Aorta (tissue), 5 donors: ENCODE results near the gene RMND1. TPM values are rescaled to one million over a fixed set of nuclear protein-coding genes. Genes with fewer than 3 reads are reported as not detected.
"Not testable (repeated sequence)": the region's sequence is repeated elsewhere in the genome, so short reads cannot be mapped to it uniquely, and the experiment has no call there.

ENCODE experiments used
- ATAC-seq: fragments of 200-7000 bp; cut with Tn5 transposase; one replicate; pipeline ENCODE4 v1.9.1; 2022; ENCODE audit warnings: moderate library complexity; ENCODE audit not compliant: low FRiP score
- DNase-seq, 2 donors: peaks; one replicate each; pipeline ENCODE4 v3.0.0-alpha.2; 2020
- H3K27ac ChIP-seq, 2 donors: one replicate each; pipeline ENCODE4 v1.5.1; 2013; ENCODE audit warnings: low read length in 2 of 2, mild to moderate bottlenecking in 2 of 2, moderate library complexity in 2 of 2, control low read depth in 1 of 2, inconsistent platforms in 1 of 2, low read depth in 1 of 2
- H3K27me3 ChIP-seq, 2 donors: one replicate each; pipeline ENCODE4 v1.6.1; 2013; ENCODE audit warnings: control low read depth in 1 of 2, low read length in 1 of 2, mild to moderate bottlenecking in 1 of 2, moderate library complexity in 1 of 2; ENCODE audit not compliant: insufficient read depth in 2 of 2, control insufficient read depth in 1 of 2
- H3K36me3 ChIP-seq, 2 donors: one replicate each; pipeline ENCODE4 v1.6.1; 2013; ENCODE audit warnings: control low read depth in 1 of 2, low read length in 1 of 2, mild to moderate bottlenecking in 1 of 2; ENCODE audit not compliant: insufficient read depth in 2 of 2, control insufficient read depth in 1 of 2
- H3K4me1 ChIP-seq, 2 donors: one replicate each; pipeline ENCODE4 v1.6.1; 2013; ENCODE audit warnings: low read length in 2 of 2, control low read depth in 1 of 2, mild to moderate bottlenecking in 1 of 2, moderate library complexity in 1 of 2; ENCODE audit not compliant: insufficient read depth in 2 of 2, control insufficient read depth in 1 of 2
- H3K4me3 ChIP-seq, 2 donors: one replicate each; pipeline ENCODE4 v1.5.1; 2013; ENCODE audit warnings: low read length in 2 of 2, control low read depth in 1 of 2, mild to moderate bottlenecking in 1 of 2
- H3K9me3 ChIP-seq: one replicate; pipeline ENCODE4 v1.6.1; 2013; ENCODE audit warnings: mild to moderate bottlenecking, low read length; ENCODE audit not compliant: control insufficient read depth
- WGBS, 2 donors: extraction: QIAGEN DNeasy Blood & Tissue Kit; methylation state at CpG; one replicate each; pipeline ENCODE4 v1.1.7; 2013; 5-methylcytosine and 5-hydroxymethylcytosine counted together
- intact Hi-C, 2 donors: fragments of 100-400 bp; cut with DNase I; formaldehyde crosslinking; loops; one replicate each; pipeline versions ENCODE4 v1.14.2 to v1.15.0; 2022
- polyA plus RNA-seq, 2 donors: library from polyadenylated mRNA; stranded (reverse); fragments of 200-250 nt; gene quantifications; one replicate each; pipeline ENCODE4 v1.2.3, GENCODE V29; 2013
- total RNA-seq, 2 donors: library from RNA; stranded (reverse); fragmentation: NEBNext Ultra II Directional; extraction: Animal tissue kit (Norgen Biotek cat#: 25700); gene quantifications; one replicate each; pipeline ENCODE4 v1.2.1, GENCODE V29; 2021
- donor health status: healthy with polysubstance abuse.
- donor health status: Bipolar disorder and iron deficiency.
- donor health status: DM: no; HTN: no; CAD: no.
- donor health status: DM: no; HTN: no; CAD: no.
- donor health status: DM: yes; HTN: yes; CAD: no.

The RMND1 gene
- total and polyA plus RNA-seq, 4 donors = 12.9 to 24.4 (median 21.4) TPM

- DNase-seq (no peak), ATAC-seq (no peak)
- H3K36me3 ChIP-seq = peaks cover 7% of the 10 kb centered on the region in 2 donors
Measured at GRCh38 chr6:151370509-151371078, 81.3 kb downstream of the RMND1 start.

GRCh38 chr6:151365233-151365632 is 86.7 kb downstream of the RMND1 start:
- Histone ChIP-seq H3K27ac (no peak overlapping the region), H3K4me3 (no peak overlapping the region), H3K36me3 (peaks cover 0 to 9% of the 10 kb centered on the region in 2 donors), H3K9me3 (no peaks in the 10 kb centered on the region), H3K27me3 (no peaks in the 10 kb centered on the region), H3K4me1 (no peaks in the 10 kb centered on the region)
- no peak for DNase-seq
- WGBS, 2 donors = 88 to 95% methylated on average over 6 of the region's 6 CpGs
- intact Hi-C loops = no loop called here
- no peak for ATAC-seq

More at GRCh38 chr6:151370509-151371078, 81.3 kb downstream of the RMND1 start:
- no peaks in the 10 kb centered on the region for H3K27me3 ChIP-seq
- H3K4me3 ChIP-seq = no peak overlapping the region
- WGBS, 2 donors = 63 to 68% methylated on average over 6 of the region's 6 CpGs
- H3K4me1 ChIP-seq = no peaks in the 10 kb centered on the region
- no peak overlapping the region for H3K27ac ChIP-seq
- intact Hi-C loops = no loop called here
- H3K9me3 ChIP-seq = no peaks in the 10 kb centered on the region

- Histone ChIP-seq H3K4me1 (no peaks in the 10 kb centered on the region), H3K36me3 (peaks cover 0 to 4% of the 10 kb centered on the region in 2 donors), H3K27ac (no peak overlapping the region), H3K9me3 (no peaks in the 10 kb centered on the region), H3K4me3 (no peak overlapping the region), H3K27me3 (no peaks in the 10 kb centered on the region)
- no peak for ATAC-seq
- DNase-seq = no peak
- WGBS, 2 donors = 86 to 93% methylated on average over 5 of the region's 5 CpGs
- intact Hi-C loops = no loop called here
Measured at GRCh38 chr6:151359486-151359885, 92.4 kb downstream of the RMND1 start.

GRCh38 chr6:151358475-151358874 is 93.5 kb downstream of the RMND1 start:
- Histone ChIP-seq H3K4me3 (no peak overlapping the region), H3K9me3 (no peaks in the 10 kb centered on the region), H3K4me1 (no peaks in the 10 kb centered on the region), H3K36me3 (peaks cover 0 to 4% of the 10 kb centered on the region in 2 donors), H3K27me3 (no peaks in the 10 kb centered on the region), H3K27ac (no peak overlapping the region)
- intact Hi-C loops = no loop called here
- no peak for ATAC-seq
- 92 to 94% methylated on average over 3 of the region's 3 CpGs for WGBS, 2 donors
- no peak for DNase-seq

GRCh38 chr6:151357758-151358436 is 94.0 kb downstream of the RMND1 start:
- ATAC-seq = no peak
- intact Hi-C loops = no loop called here
- H3K4me1 ChIP-seq = no peaks in the 10 kb centered on the region
- H3K27me3 ChIP-seq = no peaks in the 10 kb centered on the region
- no peak overlapping the region for H3K4me3 ChIP-seq
- DNase-seq = no peak
- WGBS, 2 donors = 74 to 82% methylated on average over 6 of the region's 6 CpGs
- peaks cover 0 to 4% of the 10 kb centered on the region in 2 donors for H3K36me3 ChIP-seq
- no peak overlapping the region for H3K27ac ChIP-seq
- no peaks in the 10 kb centered on the region for H3K9me3 ChIP-seq

- H3K27ac ChIP-seq, H3K4me3 ChIP-seq, intact Hi-C loops: not testable (repeated sequence)
Measured at GRCh38 chr6:151356983-151357382, 94.9 kb downstream of the RMND1 start.

More at GRCh38 chr6:151356983-151357382, 94.9 kb downstream of the RMND1 start:
- WGBS, 2 donors = 79 to 83% methylated on average over 6 of the region's 6 CpGs
- not testable (repeated sequence) for H3K9me3 ChIP-seq, ATAC-seq, H3K4me1 ChIP-seq, H3K27me3 ChIP-seq, DNase-seq, H3K36me3 ChIP-seq

Other genes starting within 250 kb of the RMND1 start
- 100 to 1,000 TPM in 1 of 2 donors, 10 to 100 TPM in 1; 77.7 to 101 TPM for gene AKAP12, start 212.2 kb downstream of the RMND1 start, total RNA-seq
- 10 to 100 TPM; 19.2 to 69.3 TPM for gene AKAP12, start 212.2 kb downstream of the RMND1 start, polyA plus RNA-seq
- gene ZBTB2, start 60.6 kb downstream of the RMND1 start, total RNA-seq = 10 to 100 TPM; 10.4 to 14.0 TPM
- gene ZBTB2, start 60.6 kb downstream of the RMND1 start, polyA plus RNA-seq = 1 to 10 TPM; 5.0 to 7.7 TPM
- 1 to 10 TPM; 1.4 to 5.4 TPM for gene CCDC170, start 41.9 kb upstream of the RMND1 start, total RNA-seq
- under 1 TPM; 0.05 to 0.75 TPM for gene CCDC170, start 41.9 kb upstream of the RMND1 start, polyA plus RNA-seq